ENCODE results near the gene LSG1.
"Not testable (repeated sequence)": the region's sequence is repeated elsewhere in the genome, so short reads cannot be mapped to it uniquely, and the experiment has no call there.

LSG1 gene

GRCh38 chr3:194619741-194620140, 52.2 kb downstream of the LSG1 start:
- DNase-seq = no peak

DNA sequence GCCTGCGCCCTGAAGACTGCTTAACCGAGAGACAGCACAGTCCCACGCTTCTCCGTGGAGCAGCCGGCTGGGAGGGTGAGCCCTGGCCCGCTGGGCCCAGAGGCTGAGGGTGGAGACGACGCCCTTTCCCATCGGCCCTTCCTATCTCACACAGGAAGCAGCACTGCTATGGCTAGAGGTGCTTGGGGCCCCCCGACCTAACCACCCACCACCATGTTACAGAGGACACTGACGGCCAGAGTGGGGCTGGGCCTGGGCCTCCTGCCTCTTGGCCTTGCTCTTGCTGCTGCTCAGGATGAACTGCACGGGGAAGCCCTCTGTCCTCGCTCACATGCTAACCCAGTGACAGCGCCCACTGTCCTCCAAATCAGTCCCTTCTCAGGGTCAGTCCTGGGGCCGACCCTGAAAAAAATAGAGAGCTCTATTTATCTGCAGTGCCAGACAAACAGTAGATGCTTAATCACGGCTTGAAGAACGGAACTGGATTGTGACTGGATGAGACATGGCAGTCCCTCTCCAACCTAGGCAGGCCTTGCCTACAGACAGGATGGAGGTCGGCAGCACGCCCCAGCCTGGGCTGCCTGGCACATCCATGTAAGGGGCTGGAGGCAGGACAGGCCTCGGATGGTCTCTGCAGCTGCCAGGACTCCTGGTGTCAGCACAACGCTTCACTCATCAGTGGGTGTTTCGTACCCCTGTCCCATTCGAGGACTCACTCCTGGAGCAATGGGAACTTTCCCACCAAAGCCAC, 53.0 kb downstream of the LSG1 start:
- DNase-seq = no peak

DNA sequence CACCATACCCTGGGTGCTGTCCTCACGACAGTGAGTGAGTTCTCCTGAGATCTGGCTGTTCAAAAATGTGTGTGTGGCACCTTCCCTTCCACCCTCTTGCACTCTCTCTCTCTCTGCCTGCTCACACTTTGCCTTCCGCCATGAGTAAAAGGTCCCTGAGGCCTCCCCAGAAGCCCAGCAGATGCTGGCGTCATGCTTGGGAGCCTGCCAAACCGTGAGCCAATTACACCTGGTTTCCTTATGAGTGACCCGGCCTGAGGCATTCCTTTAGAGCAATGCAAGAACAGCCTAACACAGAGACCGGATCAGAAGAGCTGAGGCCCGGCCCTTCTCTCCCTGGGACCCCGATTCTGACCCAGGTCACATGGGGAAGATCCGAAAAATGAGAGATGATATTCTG, 54.2 kb downstream of the LSG1 start:
- DNase-seq = no peak

DNA sequence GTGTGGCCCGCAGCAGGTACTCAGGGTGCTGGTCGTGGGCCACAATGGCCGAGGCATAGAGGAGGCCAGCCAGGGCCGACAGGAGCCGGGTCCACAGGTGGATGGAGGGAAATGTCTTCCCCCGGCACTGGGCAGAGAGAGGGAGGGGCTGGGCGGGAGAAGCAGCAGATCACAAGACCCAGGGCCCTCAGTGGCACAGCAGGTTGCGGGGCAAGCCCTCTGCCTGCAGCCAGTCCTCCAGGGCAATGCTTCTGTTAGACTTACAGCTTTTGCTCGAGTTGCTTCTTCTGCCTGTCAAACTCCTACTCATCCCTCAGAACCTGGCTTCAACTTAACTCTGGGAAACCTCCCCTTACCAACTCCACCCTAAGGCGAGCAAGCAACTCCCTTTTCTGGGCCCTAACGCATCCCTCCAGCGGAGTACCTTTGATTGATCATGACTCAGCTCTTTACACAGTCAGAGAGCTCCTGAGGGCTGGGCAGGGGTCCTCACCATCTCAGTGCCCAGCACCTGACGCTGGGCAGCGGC, 54.8 kb downstream of the LSG1 start:
- DNase-seq = no peak

- DNase-seq = no peak
Measured at GRCh38 chr3:194615226-194615625, 56.8 kb downstream of the LSG1 start.

DNA sequence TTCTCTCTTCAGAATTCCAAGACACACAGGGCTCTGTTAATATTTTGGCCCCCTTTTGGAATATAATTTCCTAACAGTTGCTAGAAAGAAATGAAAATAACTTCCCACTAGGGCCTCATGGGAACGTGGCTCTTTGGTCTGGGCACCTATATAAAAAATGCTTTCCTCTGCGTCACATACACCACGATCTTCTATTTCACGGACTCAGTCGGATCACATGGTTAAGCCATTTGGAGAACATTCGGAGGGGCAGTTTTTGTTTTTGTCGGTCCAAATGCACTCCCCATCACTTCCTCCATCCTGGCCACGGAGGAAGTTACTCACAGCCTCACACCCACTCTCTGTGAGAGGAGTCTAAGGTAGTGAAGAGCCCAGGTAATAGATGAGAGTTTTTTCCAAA, 59.8 kb downstream of the LSG1 start:
- DNase-seq = no peak

- no peak for DNase-seq
Measured at GRCh38 chr3:194610689-194611088, 61.3 kb downstream of the LSG1 start.

DNA sequence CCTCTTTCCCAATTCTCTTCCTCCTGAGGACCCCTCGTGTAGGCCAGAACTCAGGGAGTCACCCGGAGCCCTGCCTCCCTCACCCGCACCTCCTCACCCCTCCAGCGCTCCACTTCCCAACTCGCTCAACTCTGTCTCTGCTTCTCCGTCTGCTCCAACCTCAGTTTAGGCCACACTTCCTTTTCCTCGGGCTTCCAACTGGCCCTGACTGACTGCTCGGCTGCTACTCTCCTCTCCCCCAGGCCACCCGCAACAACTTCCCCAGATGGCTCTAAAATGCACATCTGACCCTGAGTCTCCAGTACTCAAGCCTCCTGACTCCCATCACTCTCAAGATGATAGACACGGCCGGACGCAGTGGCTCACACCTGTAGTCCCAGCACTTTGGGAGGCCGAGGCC, 62.4 kb downstream of the LSG1 start:
- DNase-seq = peak in 2 of 56 donors; percentile 12 to 15

DNA sequence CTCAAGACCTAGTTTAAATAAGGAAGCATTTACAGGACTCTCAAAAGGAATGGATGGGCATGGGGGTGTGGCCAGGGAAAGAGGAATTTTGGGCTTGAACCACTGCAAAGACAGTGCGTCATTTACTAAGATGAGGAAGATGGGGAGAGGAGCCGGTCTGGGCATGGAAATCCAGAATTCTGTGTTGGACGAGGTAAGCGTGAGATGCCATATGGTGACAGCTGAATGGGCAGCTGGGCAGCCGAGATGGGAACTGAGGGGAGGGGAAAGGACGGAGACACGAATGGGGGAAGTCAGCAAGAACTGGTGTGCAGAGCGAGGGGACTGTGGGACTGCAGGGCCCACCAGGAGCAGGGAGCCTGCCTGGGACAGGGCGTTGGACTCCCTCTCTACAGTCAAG, 63.0 kb downstream of the LSG1 start:
- DNase-seq = no peak

GRCh38 chr3:194607592-194608389, 64.2 kb downstream of the LSG1 start:
- no peak for DNase-seq

GRCh38 chr3:194606941-194607340, 65.0 kb downstream of the LSG1 start:
- no peak for DNase-seq

DNA sequence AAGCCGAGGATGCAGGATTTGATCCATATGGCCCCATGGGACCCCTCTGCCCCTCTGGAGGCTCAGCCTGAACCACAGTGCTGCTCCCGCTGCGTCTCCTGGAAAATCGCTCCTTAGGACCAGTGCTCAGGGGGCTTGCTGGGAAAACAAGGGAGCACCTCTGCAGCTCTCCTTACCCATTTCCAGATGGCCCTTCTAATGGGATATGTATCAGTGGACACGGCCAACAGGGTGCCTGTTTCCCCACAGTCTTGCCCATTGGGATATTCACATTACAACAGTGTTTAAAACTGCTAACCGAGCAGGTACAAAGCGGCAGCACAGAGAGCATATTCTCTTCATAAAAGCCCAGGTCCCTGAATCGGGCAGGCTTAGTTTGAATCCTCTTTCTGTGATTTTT, 65.8 kb downstream of the LSG1 start:
- no peak for DNase-seq

DNA sequence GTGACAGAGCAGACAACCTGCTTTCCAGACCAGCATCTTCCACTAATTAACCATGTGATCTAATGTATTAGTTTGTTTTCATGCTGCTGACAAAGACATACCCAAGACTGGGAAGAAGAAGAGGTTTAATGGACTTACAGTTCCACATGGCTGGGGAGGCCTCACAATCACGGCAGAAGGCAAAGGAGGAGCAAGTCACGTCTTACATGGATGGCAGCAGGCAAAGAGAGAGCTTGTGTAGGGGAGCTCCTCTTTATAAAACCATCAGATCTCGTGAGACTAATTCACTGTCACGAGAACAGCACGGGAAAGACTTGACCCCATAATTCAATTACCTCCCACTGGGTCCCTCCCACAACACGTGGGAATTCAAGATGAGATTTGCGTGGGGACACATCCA, 66.7 kb downstream of the LSG1 start:
- not testable (repeated sequence) for DNase-seq

- no peak for DNase-seq
Measured at GRCh38 chr3:194604837-194605236, 67.2 kb downstream of the LSG1 start.

DNA sequence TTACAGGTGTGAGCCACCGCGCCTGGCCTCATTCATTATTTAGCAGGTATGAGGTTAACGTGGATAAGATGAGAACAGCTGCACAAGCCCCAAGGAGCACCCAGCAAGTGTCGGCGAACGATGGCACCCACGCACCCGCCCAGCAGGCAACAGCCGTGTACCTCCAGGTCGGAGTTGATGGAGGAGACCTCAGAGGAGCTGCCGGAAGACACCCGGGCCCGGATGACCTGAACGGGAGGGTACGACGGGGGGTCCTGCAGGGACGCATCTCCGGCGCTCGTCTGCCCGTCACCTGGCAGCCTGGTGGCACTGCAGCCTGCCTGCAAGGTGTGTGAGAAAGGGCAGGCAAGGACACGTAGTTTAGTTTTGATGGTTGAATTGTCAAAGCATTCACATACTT, 67.9 kb downstream of the LSG1 start:
- no peak for DNase-seq

- no peak for DNase-seq
Measured at GRCh38 chr3:194602669-194603171, 69.3 kb downstream of the LSG1 start.

- no peak for DNase-seq
Measured at GRCh38 chr3:194598771-194599557, 73.0 kb downstream of the LSG1 start.

DNA sequence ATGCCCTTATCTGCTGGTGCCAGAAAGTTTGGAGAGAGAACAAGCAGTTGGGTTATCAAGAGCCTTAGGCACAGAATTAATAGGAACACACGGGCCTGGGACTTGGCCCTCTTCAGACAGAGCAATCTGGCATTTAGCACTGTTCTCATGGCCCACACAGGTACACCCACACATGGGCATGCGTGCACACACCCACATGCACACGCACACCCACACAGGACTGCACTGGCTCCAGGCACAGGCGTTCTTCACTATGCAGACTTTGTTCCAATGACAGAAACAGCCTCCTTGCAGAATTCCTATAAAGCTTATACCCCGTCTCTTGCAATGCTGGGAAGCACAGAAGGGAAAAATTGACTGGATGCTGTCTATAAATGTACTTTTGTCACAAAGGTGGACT, 75.1 kb downstream of the LSG1 start:
- peak in 1 of 56 donors; percentile 9 for DNase-seq

- no peak for DNase-seq
Measured at GRCh38 chr3:194592798-194593752, 78.9 kb downstream of the LSG1 start.
